ENCODE data around the gene TPST2. TPM values are rescaled to one million over a fixed set of nuclear protein-coding genes. Genes with fewer than 3 reads are reported as not detected.

TPST2 gene
- total RNA-seq, 1 experiment from 2014 or later, result 50.1 TPM

DNA sequence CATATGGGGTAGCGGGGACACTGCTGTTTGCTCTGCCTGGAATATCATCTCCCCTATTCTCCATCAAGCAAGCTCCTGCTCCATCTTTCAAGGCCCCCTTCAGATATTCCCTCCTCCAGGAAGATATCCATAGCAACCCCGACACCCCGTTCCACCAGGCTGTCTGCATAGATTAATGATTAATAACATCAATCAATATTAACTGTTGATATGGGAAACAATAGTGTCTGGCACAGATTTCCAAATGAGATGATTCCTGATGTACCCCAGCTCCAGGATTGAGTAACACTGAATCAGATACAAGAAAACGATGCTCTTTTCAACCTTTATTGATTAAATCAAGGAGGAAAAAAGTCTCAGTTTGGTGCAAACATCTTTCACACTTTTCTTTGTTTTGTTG, 7.5 kb upstream of the TPST2 start:
- WGBS (ENCODE audit: extremely low coverage, insufficient read length, low lambda C conversion rate), result no CpG with 5 or more reads among the region's 4 CpGs
- no peaks in the 10 kb centered on the region for H3K36me3 Mint-ChIP-seq (ENCODE audit: insufficient read depth in 1 of 3, low read depth in 3 of 3)
- no peak overlapping the region for H4K5ac ChIP-seq (ENCODE audit: insufficient read length, low read depth, low read length)
- H3K4me1 ChIP-seq (ENCODE audit: insufficient read depth, low read length), result no peaks in the 10 kb centered on the region
- no peak overlapping the region for H3K27ac ChIP-seq (ENCODE audit: insufficient read length, low read depth, low read length)
- no peak overlapping the region for H2AK5ac ChIP-seq (ENCODE audit: insufficient read length, low read length)
- H2BK12ac ChIP-seq (ENCODE audit: insufficient read length, low read depth, low read length), result no peak overlapping the region
- no peak overlapping the region for H3K4me3 Mint-ChIP-seq
- no peak overlapping the region for H2BK5ac ChIP-seq (ENCODE audit: insufficient read length, low read length)
- no peak overlapping the region for H3K56ac ChIP-seq (ENCODE audit: insufficient read length, low read depth, low read length)
- peaks cover 14 to 19% of the 10 kb centered on the region in 2 experiments for H3K4me1 Mint-ChIP-seq
- H2BK120ac ChIP-seq (ENCODE audit: low read depth, low read length, poor library complexity, severe bottlenecking), result no peak overlapping the region
- H3K9ac ChIP-seq (ENCODE audit: extremely low read depth, insufficient read length, low read length), result no peak overlapping the region
- no peak overlapping the region for H3K4ac ChIP-seq (ENCODE audit: low read depth, low read length)
- no peaks in the 10 kb centered on the region; a peak in 1 of 5 replicates for H3K9me3 Mint-ChIP-seq
- peaks cover 10% of the 10 kb centered on the region for H3K27me3 Mint-ChIP-seq (ENCODE audit: low read depth)
- no peak overlapping the region for H3K18ac ChIP-seq (ENCODE audit: insufficient read length, low read depth, low read length)
- no peak for DNase-seq
- no peak overlapping the region for H2BK20ac ChIP-seq (ENCODE audit: low read depth, low read length, poor library complexity, severe bottlenecking)
- no peak overlapping the region for H3K23ac ChIP-seq (ENCODE audit: insufficient read length, low read depth, low read length)
- no peak overlapping the region for H4K91ac ChIP-seq (ENCODE audit: insufficient read length, low read depth, low read length)
- H3K79me2 ChIP-seq (ENCODE audit: insufficient read depth, low read length), result no peaks in the 10 kb centered on the region
- H3K23me2 ChIP-seq (ENCODE audit: insufficient read length, low read depth, low read length, poor library complexity, severe bottlenecking), result no peaks in the 10 kb centered on the region
- H4K20me1 ChIP-seq (ENCODE audit: control insufficient read depth, insufficient read depth, insufficient read length), result no peaks in the 10 kb centered on the region
- TF ChIP-seq, protein P1, sequence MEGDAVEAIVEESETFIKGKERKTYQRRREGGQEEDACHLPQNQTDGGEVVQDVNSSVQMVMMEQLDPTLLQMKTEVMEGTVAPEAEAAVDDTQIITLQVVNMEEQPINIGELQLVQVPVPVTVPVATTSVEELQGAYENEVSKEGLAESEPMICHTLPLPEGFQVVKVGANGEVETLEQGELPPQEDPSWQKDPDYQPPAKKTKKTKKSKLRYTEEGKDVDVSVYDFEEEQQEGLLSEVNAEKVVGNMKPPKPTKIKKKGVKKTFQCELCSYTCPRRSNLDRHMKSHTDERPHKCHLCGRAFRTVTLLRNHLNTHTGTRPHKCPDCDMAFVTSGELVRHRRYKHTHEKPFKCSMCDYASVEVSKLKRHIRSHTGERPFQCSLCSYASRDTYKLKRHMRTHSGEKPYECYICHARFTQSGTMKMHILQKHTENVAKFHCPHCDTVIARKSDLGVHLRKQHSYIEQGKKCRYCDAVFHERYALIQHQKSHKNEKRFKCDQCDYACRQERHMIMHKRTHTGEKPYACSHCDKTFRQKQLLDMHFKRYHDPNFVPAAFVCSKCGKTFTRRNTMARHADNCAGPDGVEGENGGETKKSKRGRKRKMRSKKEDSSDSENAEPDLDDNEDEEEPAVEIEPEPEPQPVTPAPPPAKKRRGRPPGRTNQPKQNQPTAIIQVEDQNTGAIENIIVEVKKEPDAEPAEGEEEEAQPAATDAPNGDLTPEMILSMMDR (conservative IDR thresholded peaks at IDR 0.05), result no peak
- H3K14ac ChIP-seq (ENCODE audit: insufficient read depth, low read length), result no peak overlapping the region
- H3K9me3 ChIP-seq (ENCODE audit: control insufficient read depth, low read depth, low read length), result no peaks in the 10 kb centered on the region
- no peak overlapping the region for H2BK15ac ChIP-seq (ENCODE audit: low read depth, low read length)
- no peak overlapping the region for H3T11ph ChIP-seq (ENCODE audit: low read length)
- H3K4me2 ChIP-seq (ENCODE audit: insufficient read depth, insufficient read length, low read length), result no peak overlapping the region
- H3K27ac Mint-ChIP-seq, result no peak overlapping the region
- H4K8ac ChIP-seq (replicated peaks; ENCODE audit: insufficient read length, low read depth, low read length), result no peak overlapping the region
- no peaks in the 10 kb centered on the region for H3K27me3 ChIP-seq (ENCODE audit: insufficient read depth, low read length)
- no peaks in the 10 kb centered on the region for H3K79me1 ChIP-seq (ENCODE audit: insufficient read depth, low read depth, low read length, poor library complexity, severe bottlenecking)
- no peak overlapping the region for H2AFZ ChIP-seq (ENCODE audit: low read length)

Data from H9 (cell line).